SK-N-SH treated with all-trans-retinoic acid at 6 μM for 48 hours (cell line): ENCODE data around the gene CRACR2A.

Experiments
- ATAC-seq: fragments of 200-7000 bp; cut with Tn5 transposase; 3 replicates; pipeline ENCODE4 v1.9.1; 2020; ENCODE audit warnings: mild to moderate bottlenecking, moderate library complexity
- BACH2 ChIP-seq: fragments of 250-450 bp; sonication (Bioruptor Pico); IDR thresholded peaks from 2 replicates; pipeline ENCODE4 v1.9.0; 2021; ENCODE audit warnings: mild to moderate bottlenecking, borderline replicate concordance
- CSDC2 ChIP-seq: fragments of 250-450 bp; sonication (Bioruptor Pico); IDR thresholded peaks from 2 replicates; pipeline ENCODE4 v1.5.0; 2020; ENCODE audit warnings: mild to moderate bottlenecking, moderate library complexity
- ESRRG ChIP-seq: fragments of 250-450 bp; sonication (Bioruptor Pico); IDR thresholded peaks from 2 replicates; pipeline ENCODE4 v1.6.1; 2021; ENCODE audit warnings: mild to moderate bottlenecking
- GLIS3 ChIP-seq: fragments of 250-450 bp; sonication (Bioruptor Pico); IDR thresholded peaks from 2 replicates; pipeline ENCODE4 v1.5.0; 2020; ENCODE audit warnings: mild to moderate bottlenecking, moderate library complexity
- ISL1 ChIP-seq: fragments of 250-450 bp; sonication (Bioruptor Pico); IDR thresholded peaks from 2 replicates; pipeline ENCODE4 v2.1.2; 2022; ENCODE audit warnings: mild to moderate bottlenecking, moderate library complexity
- OSR1 ChIP-seq: fragments of 250-450 bp; sonication (Bioruptor Pico); IDR thresholded peaks from 2 replicates; pipeline ENCODE4 v1.8.0; 2022; ENCODE audit warnings: moderate library complexity, mild to moderate bottlenecking, inconsistent platforms
- PPARA ChIP-seq: fragments of 250-450 bp; sonication (Bioruptor Pico); IDR thresholded peaks from 2 replicates; pipeline ENCODE4 v1.5.0; 2020; ENCODE audit warnings: mild to moderate bottlenecking, borderline replicate concordance
- RARB ChIP-seq: fragments of 250-450 bp; sonication (Bioruptor Pico); IDR thresholded peaks from 2 replicates; pipeline ENCODE4 v1.8.0; 2021; ENCODE audit warnings: mild to moderate bottlenecking, moderate library complexity
- SNAI2 ChIP-seq: fragments of 250-450 bp; sonication (Bioruptor Pico); IDR thresholded peaks from 2 replicates; pipeline ENCODE4 v1.5.0; 2020; ENCODE audit warnings: mild to moderate bottlenecking, moderate library complexity
- TCF4 ChIP-seq: fragments of 250-450 bp; sonication (Bioruptor Pico); IDR thresholded peaks from 2 replicates; pipeline ENCODE4 v1.8.0; 2021; ENCODE audit warnings: mild to moderate bottlenecking, moderate library complexity, borderline replicate concordance
- TOX ChIP-seq: fragments of 250-450 bp; sonication (Bioruptor Pico); IDR thresholded peaks from 2 replicates; pipeline ENCODE4 v1.8.0; 2021; ENCODE audit warnings: mild to moderate bottlenecking, moderate library complexity, borderline replicate concordance
- ZC3H10 ChIP-seq: fragments of 250-450 bp; sonication (Bioruptor Pico); IDR thresholded peaks from 2 replicates; pipeline ENCODE4 v1.5.1; 2021; ENCODE audit warnings: mild to moderate bottlenecking, moderate library complexity
- ZFP3 ChIP-seq: fragments of 250-450 bp; sonication (Bioruptor Pico); IDR thresholded peaks from 2 replicates; pipeline ENCODE4 v1.5.0; 2020; ENCODE audit warnings: mild to moderate bottlenecking, moderate library complexity
- ZFP30 ChIP-seq: fragments of 450-650 bp; formaldehyde crosslinking; IDR thresholded peaks from 2 replicates; pipeline ENCODE4 v1.5.0; 2022; ENCODE audit warnings: mild to moderate bottlenecking, moderate library complexity
- ZNF565 ChIP-seq: fragments of 450-650 bp; formaldehyde crosslinking; conservative IDR thresholded peaks from 2 replicates; pipeline ENCODE4 v1.5.0; 2020; ENCODE audit warnings: low read depth, mild to moderate bottlenecking, moderate library complexity
- ZNF70 ChIP-seq: fragments of 450-650 bp; formaldehyde crosslinking; IDR thresholded peaks from 2 replicates; pipeline ENCODE4 v1.5.0; 2020; ENCODE audit warnings: mild to moderate bottlenecking, moderate library complexity
- ZNF8 ChIP-seq: fragments of 450-650 bp; formaldehyde crosslinking; IDR thresholded peaks from 2 replicates; pipeline ENCODE4 v1.5.0; 2020; ENCODE audit warnings: mild to moderate bottlenecking, moderate library complexity
- TF ChIP-seq, protein P1 (sequence below): fragments of 250-450 bp; sonication (Bioruptor Pico); IDR thresholded peaks from 2 replicates; pipeline ENCODE4 v1.5.1; 2020; ENCODE audit warnings: low read depth, mild to moderate bottlenecking, moderate library complexity
- TF ChIP-seq, protein P2 (sequence below): fragments of 250-450 bp; sonication (Bioruptor Pico); IDR thresholded peaks from 2 replicates; pipeline ENCODE4 v1.8.0; 2021; ENCODE audit warnings: low read depth, mild to moderate bottlenecking, moderate library complexity, borderline replicate concordance
- TF ChIP-seq, protein P3 (sequence below): fragments of 250-450 bp; sonication (Bioruptor Pico); IDR thresholded peaks from 2 replicates; pipeline ENCODE4 v1.8.0; 2020; ENCODE audit warnings: mild to moderate bottlenecking, moderate library complexity, borderline replicate concordance
- TF ChIP-seq, protein P4 (sequence below): fragments of 250-450 bp; sonication (Bioruptor Pico); IDR thresholded peaks from 2 replicates; pipeline ENCODE4 v1.5.0; 2020; ENCODE audit warnings: mild to moderate bottlenecking, moderate library complexity
- TF ChIP-seq, protein P5 (sequence below): fragments of 250-450 bp; sonication (Bioruptor Pico); IDR thresholded peaks from 2 replicates; pipeline ENCODE4 v1.5.1; 2021; ENCODE audit warnings: mild to moderate bottlenecking, moderate library complexity

Gene CRACR2A

DNA sequence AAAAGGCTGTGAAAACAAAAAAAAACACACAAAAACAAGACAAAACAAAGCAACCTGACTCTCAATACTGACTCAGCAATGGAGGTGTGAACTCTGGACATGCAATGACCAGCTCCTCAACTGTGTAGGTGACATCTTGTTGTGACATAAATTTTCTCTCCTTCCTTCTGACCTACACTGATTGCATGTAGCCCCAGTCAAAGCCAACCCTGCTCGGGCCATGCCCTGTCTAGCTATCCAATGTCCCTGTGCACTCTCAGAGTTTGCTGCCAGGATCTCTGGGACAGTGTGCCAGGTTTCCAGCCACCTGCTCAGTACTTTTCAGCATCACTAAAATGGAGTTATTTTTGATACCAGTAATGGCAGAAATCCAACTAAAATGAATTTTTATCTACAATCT lies 18.9 kb upstream of the CRACR2A start (continued):
- TF ChIP-seq ISL1 (CRISPR knock-in tag), result no peak
- no peak for TF ChIP-seq OSR1

DNA sequence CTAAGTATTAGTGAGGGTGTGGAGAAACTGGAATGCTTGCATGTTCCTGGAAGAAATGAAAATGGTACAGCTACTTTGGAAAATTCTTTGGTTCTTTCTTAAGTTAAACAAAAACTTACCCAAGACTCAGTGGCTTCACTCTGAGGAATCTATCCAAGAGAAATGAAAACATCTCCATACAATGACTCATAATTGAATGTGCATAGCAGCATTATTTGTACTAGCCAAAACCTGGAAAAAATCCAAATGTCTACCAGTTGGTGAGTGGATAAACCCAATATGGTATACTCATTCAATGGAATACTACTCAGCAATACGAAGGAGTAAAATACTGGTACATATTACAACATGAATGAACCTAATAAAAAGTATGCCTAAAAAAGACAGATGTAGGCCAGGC lies 18.0 kb upstream of the CRACR2A start:
- TF ChIP-seq RARB (CRISPR knock-in tag) (no peak), SNAI2 (CRISPR knock-in tag) (no peak), OSR1 (no peak), ZC3H10 (CRISPR knock-in tag) (no peak), ZNF565 (CRISPR knock-in tag) (no peak), GLIS3 (no peak), TOX (no peak), ZNF8 (no peak), ZFP30 (CRISPR knock-in tag) (no peak), ESRRG (CRISPR knock-in tag) (no peak), ISL1 (CRISPR knock-in tag) (no peak), ZNF70 (no peak)
- TF ChIP-seq, protein P1, sequence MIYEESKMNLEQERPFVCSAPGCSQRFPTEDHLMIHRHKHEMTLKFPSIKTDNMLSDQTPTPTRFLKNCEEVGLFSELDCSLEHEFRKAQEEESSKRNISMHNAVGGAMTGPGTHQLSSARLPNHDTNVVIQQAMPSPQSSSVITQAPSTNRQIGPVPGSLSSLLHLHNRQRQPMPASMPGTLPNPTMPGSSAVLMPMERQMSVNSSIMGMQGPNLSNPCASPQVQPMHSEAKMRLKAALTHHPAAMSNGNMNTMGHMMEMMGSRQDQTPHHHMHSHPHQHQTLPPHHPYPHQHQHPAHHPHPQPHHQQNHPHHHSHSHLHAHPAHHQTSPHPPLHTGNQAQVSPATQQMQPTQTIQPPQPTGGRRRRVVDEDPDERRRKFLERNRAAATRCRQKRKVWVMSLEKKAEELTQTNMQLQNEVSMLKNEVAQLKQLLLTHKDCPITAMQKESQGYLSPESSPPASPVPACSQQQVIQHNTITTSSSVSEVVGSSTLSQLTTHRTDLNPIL (CRISPR knock-in tag), result no peak
- TF ChIP-seq, protein P2, sequence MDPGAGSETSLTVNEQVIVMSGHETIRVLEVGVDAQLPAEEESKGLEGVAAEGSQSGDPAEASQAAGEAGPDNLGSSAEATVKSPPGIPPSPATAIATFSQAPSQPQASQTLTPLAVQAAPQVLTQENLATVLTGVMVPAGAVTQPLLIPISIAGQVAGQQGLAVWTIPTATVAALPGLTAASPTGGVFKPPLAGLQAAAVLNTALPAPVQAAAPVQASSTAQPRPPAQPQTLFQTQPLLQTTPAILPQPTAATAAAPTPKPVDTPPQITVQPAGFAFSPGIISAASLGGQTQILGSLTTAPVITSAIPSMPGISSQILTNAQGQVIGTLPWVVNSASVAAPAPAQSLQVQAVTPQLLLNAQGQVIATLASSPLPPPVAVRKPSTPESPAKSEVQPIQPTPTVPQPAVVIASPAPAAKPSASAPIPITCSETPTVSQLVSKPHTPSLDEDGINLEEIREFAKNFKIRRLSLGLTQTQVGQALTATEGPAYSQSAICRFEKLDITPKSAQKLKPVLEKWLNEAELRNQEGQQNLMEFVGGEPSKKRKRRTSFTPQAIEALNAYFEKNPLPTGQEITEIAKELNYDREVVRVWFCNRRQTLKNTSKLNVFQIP, result no peak
- TF ChIP-seq, protein P3, sequence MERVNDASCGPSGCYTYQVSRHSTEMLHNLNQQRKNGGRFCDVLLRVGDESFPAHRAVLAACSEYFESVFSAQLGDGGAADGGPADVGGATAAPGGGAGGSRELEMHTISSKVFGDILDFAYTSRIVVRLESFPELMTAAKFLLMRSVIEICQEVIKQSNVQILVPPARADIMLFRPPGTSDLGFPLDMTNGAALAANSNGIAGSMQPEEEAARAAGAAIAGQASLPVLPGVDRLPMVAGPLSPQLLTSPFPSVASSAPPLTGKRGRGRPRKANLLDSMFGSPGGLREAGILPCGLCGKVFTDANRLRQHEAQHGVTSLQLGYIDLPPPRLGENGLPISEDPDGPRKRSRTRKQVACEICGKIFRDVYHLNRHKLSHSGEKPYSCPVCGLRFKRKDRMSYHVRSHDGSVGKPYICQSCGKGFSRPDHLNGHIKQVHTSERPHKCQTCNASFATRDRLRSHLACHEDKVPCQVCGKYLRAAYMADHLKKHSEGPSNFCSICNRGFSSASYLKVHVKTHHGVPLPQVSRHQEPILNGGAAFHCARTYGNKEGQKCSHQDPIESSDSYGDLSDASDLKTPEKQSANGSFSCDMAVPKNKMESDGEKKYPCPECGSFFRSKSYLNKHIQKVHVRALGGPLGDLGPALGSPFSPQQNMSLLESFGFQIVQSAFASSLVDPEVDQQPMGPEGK, result no peak
- TF ChIP-seq, protein P4, sequence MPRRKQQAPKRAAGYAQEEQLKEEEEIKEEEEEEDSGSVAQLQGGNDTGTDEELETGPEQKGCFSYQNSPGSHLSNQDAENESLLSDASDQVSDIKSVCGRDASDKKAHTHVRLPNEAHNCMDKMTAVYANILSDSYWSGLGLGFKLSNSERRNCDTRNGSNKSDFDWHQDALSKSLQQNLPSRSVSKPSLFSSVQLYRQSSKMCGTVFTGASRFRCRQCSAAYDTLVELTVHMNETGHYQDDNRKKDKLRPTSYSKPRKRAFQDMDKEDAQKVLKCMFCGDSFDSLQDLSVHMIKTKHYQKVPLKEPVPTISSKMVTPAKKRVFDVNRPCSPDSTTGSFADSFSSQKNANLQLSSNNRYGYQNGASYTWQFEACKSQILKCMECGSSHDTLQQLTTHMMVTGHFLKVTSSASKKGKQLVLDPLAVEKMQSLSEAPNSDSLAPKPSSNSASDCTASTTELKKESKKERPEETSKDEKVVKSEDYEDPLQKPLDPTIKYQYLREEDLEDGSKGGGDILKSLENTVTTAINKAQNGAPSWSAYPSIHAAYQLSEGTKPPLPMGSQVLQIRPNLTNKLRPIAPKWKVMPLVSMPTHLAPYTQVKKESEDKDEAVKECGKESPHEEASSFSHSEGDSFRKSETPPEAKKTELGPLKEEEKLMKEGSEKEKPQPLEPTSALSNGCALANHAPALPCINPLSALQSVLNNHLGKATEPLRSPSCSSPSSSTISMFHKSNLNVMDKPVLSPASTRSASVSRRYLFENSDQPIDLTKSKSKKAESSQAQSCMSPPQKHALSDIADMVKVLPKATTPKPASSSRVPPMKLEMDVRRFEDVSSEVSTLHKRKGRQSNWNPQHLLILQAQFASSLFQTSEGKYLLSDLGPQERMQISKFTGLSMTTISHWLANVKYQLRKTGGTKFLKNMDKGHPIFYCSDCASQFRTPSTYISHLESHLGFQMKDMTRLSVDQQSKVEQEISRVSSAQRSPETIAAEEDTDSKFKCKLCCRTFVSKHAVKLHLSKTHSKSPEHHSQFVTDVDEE (CRISPR knock-in tag), result no peak
- no peak for ATAC-seq

DNA sequence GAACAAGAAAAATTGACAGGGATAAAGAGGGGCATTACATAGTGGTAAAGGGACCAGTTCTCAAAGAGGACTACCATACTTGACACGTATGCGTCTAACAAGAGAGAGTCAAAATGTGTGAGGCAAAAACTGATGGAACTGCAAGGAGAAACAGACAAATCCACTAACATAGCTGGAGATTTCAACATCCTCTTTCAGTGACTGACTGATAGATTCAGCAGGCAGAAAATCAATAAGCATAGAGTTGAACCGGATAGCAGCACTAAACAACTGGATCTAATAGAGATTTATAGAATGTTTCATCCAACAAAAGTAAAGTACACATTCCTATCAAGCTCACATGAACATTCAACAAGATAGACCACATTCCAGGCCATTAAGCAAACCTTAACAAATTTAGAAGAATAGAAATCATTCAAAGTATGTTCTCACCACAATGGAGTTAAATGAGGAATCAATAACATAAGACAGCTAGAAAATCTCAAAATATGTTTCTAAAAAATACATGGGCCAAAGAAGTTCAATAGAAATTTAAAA lies 16.1 kb upstream of the CRACR2A start:
- TF ChIP-seq, protein P1 (CRISPR knock-in tag), result no peak
- TF ChIP-seq ZFP3, result no peak
- TF ChIP-seq TOX, result no peak
- no peak for TF ChIP-seq ZFP30 (CRISPR knock-in tag)
- TF ChIP-seq ESRRG (CRISPR knock-in tag), result no peak
- no peak for TF ChIP-seq ZNF565 (CRISPR knock-in tag)
- no peak for TF ChIP-seq ISL1 (CRISPR knock-in tag)
- no peak for TF ChIP-seq BACH2 (CRISPR knock-in tag)
- no peak for TF ChIP-seq ZNF70
- TF ChIP-seq TCF4 (CRISPR knock-in tag), result no peak
- TF ChIP-seq, protein P5, sequence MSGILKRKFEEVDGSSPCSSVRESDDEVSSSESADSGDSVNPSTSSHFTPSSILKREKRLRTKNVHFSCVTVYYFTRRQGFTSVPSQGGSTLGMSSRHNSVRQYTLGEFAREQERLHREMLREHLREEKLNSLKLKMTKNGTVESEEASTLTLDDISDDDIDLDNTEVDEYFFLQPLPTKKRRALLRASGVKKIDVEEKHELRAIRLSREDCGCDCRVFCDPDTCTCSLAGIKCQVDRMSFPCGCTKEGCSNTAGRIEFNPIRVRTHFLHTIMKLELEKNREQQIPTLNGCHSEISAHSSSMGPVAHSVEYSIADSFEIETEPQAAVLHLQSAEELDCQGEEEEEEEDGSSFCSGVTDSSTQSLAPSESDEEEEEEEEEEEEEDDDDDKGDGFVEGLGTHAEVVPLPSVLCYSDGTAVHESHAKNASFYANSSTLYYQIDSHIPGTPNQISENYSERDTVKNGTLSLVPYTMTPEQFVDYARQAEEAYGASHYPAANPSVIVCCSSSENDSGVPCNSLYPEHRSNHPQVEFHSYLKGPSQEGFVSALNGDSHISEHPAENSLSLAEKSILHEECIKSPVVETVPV (CRISPR knock-in tag), result no peak
- no peak for TF ChIP-seq SNAI2 (CRISPR knock-in tag)
- no peak for TF ChIP-seq CSDC2 (CRISPR knock-in tag)
- TF ChIP-seq, protein P4 (CRISPR knock-in tag), result no peak
- no peak for TF ChIP-seq ZC3H10 (CRISPR knock-in tag)
- no peak for TF ChIP-seq PPARA
- TF ChIP-seq GLIS3, result no peak
- TF ChIP-seq, all 23 proteins: peak for 0
- no peak for ATAC-seq
